ENCODE measurements around the gene LRRC42.

- TF ChIP-seq POLR2A (IDR thresholded peaks at IDR 0.05) (no peak), CTCF (IDR thresholded peaks at IDR 0.05) (no peak)
Measured at GRCh38 chr1:54003249-54003646, 57.1 kb downstream of the LRRC42 start.
